D721Med (cell line): ENCODE data around the gene TESK2.
A peak's percentile ranks its signal among the peaks of the same experiment; 100 is the strongest.

ENCODE experiments used
- DNase-seq: peaks from one replicate; pipeline ENCODE4 v3.0.0; 2011; ENCODE audit warnings: low spot score; ENCODE audit not compliant: insufficient read length
- FAIRE-seq: peaks from 2 replicates; lab custom pipeline; 2011; peaks lifted over from hg19 to GRCh38; lab: Jason Lieb, UNC
- CTCF ChIP-seq: IDR thresholded peaks from 2 replicates; pipeline ENCODE4 v1.5.1; 2012; ENCODE audit warnings: mild to moderate bottlenecking, control low read depth; ENCODE audit not compliant: insufficient read depth; ENCODE audit errors: missing control alignments

TESK2 gene

GRCh38 chr1:45503462-45504360 is 12.7 kb upstream of the TESK2 start:
- no peak for TF ChIP-seq CTCF
- FAIRE-seq: no peak
- no peak for DNase-seq

- TF ChIP-seq CTCF: no peak
- DNase-seq (no peak), FAIRE-seq (no peak)
Measured at GRCh38 chr1:45501505-45501859, 10.5 kb upstream of the TESK2 start.

GRCh38 chr1:45499415-45499769 is 8.4 kb upstream of the TESK2 start:
- DNase-seq: no peak
- no peak for TF ChIP-seq CTCF
- FAIRE-seq: no peak

GRCh38 chr1:45498279-45498678 is 7.3 kb upstream of the TESK2 start:
- FAIRE-seq: no peak
- TF ChIP-seq CTCF: no peak

GRCh38 chr1:45493116-45493697 is 2.2 kb upstream of the TESK2 start:
- TF ChIP-seq CTCF: peak; percentile 84
- FAIRE-seq (no peak), DNase-seq (no peak)

More at GRCh38 chr1:45498279-45498678, 7.3 kb upstream of the TESK2 start:
- DNase-seq: no peak

- no peak for DNase-seq
- no peak for TF ChIP-seq CTCF
- FAIRE-seq: no peak
Measured at GRCh38 chr1:45492691-45493090, 1.7 kb upstream of the TESK2 start.

- no peak for TF ChIP-seq CTCF
- no peak for DNase-seq
- FAIRE-seq: no peak
Measured at GRCh38 chr1:45491487-45492260, 711 bp upstream of the TESK2 start.
